Small intestine (tissue), 7 donors: Measurements from ENCODE around the gene PHACTR2. TPM values are rescaled to one million over a fixed set of nuclear protein-coding genes. Genes with fewer than 3 reads are reported as not detected.

Experiments used
- DNase-seq, 2 donors: peaks; one replicate each; pipeline versions ENCODE4 v3.0.0 to v3.0.0-alpha.2; 2013
- FAIRE-seq: peaks from 2 replicates; lab custom pipeline; 2012; peaks lifted over from hg19 to GRCh38; lab: Jason Lieb, UNC
- H3K27ac ChIP-seq, 3 donors: one replicate each; pipeline ENCODE4 v1.5.1; 2013; ENCODE audit warnings: low read length in 2 of 3, mild to moderate bottlenecking in 2 of 3, control low read depth in 1 of 3, inconsistent platforms in 1 of 3, low read depth in 1 of 3, moderate library complexity in 1 of 3
- H3K27me3 ChIP-seq, 3 donors: one replicate each; pipeline ENCODE4 v1.6.1; 2013; ENCODE audit warnings: low read length in 3 of 3, inconsistent platforms in 1 of 3; ENCODE audit not compliant: control insufficient read depth in 3 of 3, insufficient read depth in 3 of 3
- H3K36me3 ChIP-seq, 3 donors: one replicate each; pipeline ENCODE4 v1.6.1; 2013; ENCODE audit warnings: low read length in 3 of 3, inconsistent platforms in 1 of 3, low read depth in 1 of 3, mild to moderate bottlenecking in 1 of 3, moderate library complexity in 1 of 3; ENCODE audit not compliant: control insufficient read depth in 3 of 3, insufficient read depth in 2 of 3
- H3K4me1 ChIP-seq, 3 donors: one replicate each; pipeline ENCODE4 v1.6.1; 2013; ENCODE audit warnings: low read length in 2 of 3, inconsistent platforms in 1 of 3, low read depth in 1 of 3, mild to moderate bottlenecking in 1 of 3, moderate library complexity in 1 of 3; ENCODE audit not compliant: control insufficient read depth in 3 of 3, insufficient read depth in 2 of 3
- H3K4me3 ChIP-seq, 3 donors: one replicate each; pipeline ENCODE4 v1.5.1; 2013; ENCODE audit warnings: low read length in 3 of 3, control low read depth in 1 of 3, inconsistent platforms in 1 of 3, low read depth in 1 of 3, mild to moderate bottlenecking in 1 of 3, moderate library complexity in 1 of 3
- H3K9me3 ChIP-seq, 2 donors: one replicate each; pipeline ENCODE4 v1.6.1; 2013; ENCODE audit warnings: low read depth in 1 of 2, low read length in 1 of 2; ENCODE audit not compliant: control insufficient read depth in 2 of 2, insufficient read depth in 1 of 2
- WGBS, 3 donors: extraction: QIAGEN DNeasy Blood & Tissue Kit; methylation state at CpG; one replicate each; pipeline ENCODE4 v1.1.7; 2013; 5-methylcytosine and 5-hydroxymethylcytosine counted together
- polyA plus RNA-seq, 4 donors: library from polyadenylated mRNA; stranded (reverse) in 3 of 4; unstranded in 1 of 4; fragments of 200-250 nt in 3 of 4; fragments of 120-200 nt in 1 of 4; gene quantifications; one replicate each; pipeline versions ENCODE4 v1.2.1 to v1.2.3, GENCODE V29; 2013
- donor health status: healthy with polysubstance abuse.
- donor health status: control.
- donor health status: control.
- donor health status: Bipolar disorder and iron deficiency.
- donor health status: healthy.

The PHACTR2 gene
- polyA plus RNA-seq, 4 donors = 6.8 to 26.0 (median 8.6) TPM

DNA sequence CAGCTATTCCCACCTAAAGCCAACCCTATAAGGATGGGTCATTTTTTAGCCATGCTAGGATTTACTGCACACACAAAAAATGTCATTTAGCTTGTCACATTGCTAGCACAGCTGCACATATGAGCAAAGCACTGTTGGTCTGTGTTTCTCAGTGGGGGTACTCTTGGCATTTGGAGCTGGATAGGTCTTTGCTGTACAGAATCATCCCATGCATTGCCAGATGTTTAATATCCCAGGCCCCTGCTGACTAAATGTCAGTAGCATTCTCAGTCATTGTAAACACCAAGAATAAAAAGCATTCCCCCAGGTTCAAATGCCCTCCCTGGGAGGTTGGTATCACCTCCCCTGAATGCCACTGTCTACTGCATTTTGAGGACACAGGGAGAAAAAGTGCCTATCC lies 150.8 kb downstream of the PHACTR2 start:
- H3K36me3 ChIP-seq = peaks cover 0 to 7% (median 5%) of the 10 kb centered on the region in 3 donors
- H3K27ac ChIP-seq = no peak overlapping the region
- no peaks in the 10 kb centered on the region for H3K4me1 ChIP-seq
- FAIRE-seq (no peak), DNase-seq (no peak)
- no peaks in the 10 kb centered on the region for H3K9me3 ChIP-seq
- H3K27me3 ChIP-seq = no peaks in the 10 kb centered on the region
- H3K4me3 ChIP-seq = no peak overlapping the region

- H3K4me1 ChIP-seq = peaks cover 0 to 19% (median 3%) of the 10 kb centered on the region in 3 donors
- DNase-seq (peak in 1 of 2 donors; percentile 5), FAIRE-seq (no peak)
- WGBS, 3 donors = 64 to 84% (median 78%) methylated on average over 2 of the region's 2 CpGs
- no peaks in the 10 kb centered on the region for H3K36me3 ChIP-seq
- no peak overlapping the region for H3K4me3 ChIP-seq
- H3K27me3 ChIP-seq = no peaks in the 10 kb centered on the region
- no peak overlapping the region for H3K27ac ChIP-seq
- H3K9me3 ChIP-seq = peaks cover 0 to 3% of the 10 kb centered on the region in 2 donors
These were observed 158.4 kb downstream of the PHACTR2 start for GRCh38 chr6:143836150-143836549.

GRCh38 chr6:143838395-143838794 lies 160.6 kb downstream of the PHACTR2 start:
- Histone ChIP-seq H3K9me3 (peaks cover 0 to 7% of the 10 kb centered on the region in 2 donors), H3K4me3 (no peak overlapping the region), H3K36me3 (no peaks in the 10 kb centered on the region), H3K27me3 (no peaks in the 10 kb centered on the region), H3K27ac (peak overlapping the region in 2 of 3 donors; percentile 68 to 70), H3K4me1 (peaks cover 0 to 19% (median 3%) of the 10 kb centered on the region in 3 donors)
- DNase-seq (peak; percentile 94 to 97), FAIRE-seq (peak; percentile 70)
- 33 to 73% (median 55%) methylated on average over 5 of the region's 5 CpGs for WGBS, 3 donors

GRCh38 chr6:143839196-143839595 lies 161.4 kb downstream of the PHACTR2 start:
- 72 to 78% (median 77%) methylated on average over 4 of the region's 4 CpGs for WGBS, 3 donors
- Histone ChIP-seq H3K9me3 (peaks cover 0 to 7% of the 10 kb centered on the region in 2 donors), H3K4me3 (no peak overlapping the region), H3K36me3 (no peaks in the 10 kb centered on the region), H3K4me1 (peaks cover 2 to 19% (median 4%) of the 10 kb centered on the region in 3 donors), H3K27ac (peak overlapping the region in 2 of 3 donors; percentile 55 to 68), H3K27me3 (no peaks in the 10 kb centered on the region)
- DNase-seq (no peak), FAIRE-seq (no peak)

- no peaks in the 10 kb centered on the region for H3K27me3 ChIP-seq
- WGBS, 3 donors = 85 to 94% (median 89%) methylated on average over 6 of the region's 6 CpGs
- H3K9me3 ChIP-seq = peaks cover 0 to 7% of the 10 kb centered on the region in 2 donors
- H3K4me3 ChIP-seq = no peak overlapping the region
- DNase-seq = no peak
- H3K4me1 ChIP-seq = peaks cover 4 to 19% (median 5%) of the 10 kb centered on the region in 3 donors
- no peak for FAIRE-seq
- H3K36me3 ChIP-seq = peaks cover 0 to 7% (median 6%) of the 10 kb centered on the region in 3 donors
- no peak overlapping the region for H3K27ac ChIP-seq
These were observed 163.0 kb downstream of the PHACTR2 start for GRCh38 chr6:143840595-143841265.

- Histone ChIP-seq H3K27me3 (no peaks in the 10 kb centered on the region), H3K36me3 (peaks cover 8 to 13% (median 11%) of the 10 kb centered on the region in 3 donors), H3K4me3 (peak overlapping the region; percentile 50 to 95 (median 92)), H3K9me3 (peaks cover 0 to 7% of the 10 kb centered on the region in 2 donors), H3K4me1 (peaks cover 4 to 19% (median 5%) of the 10 kb centered on the region in 3 donors), H3K27ac (peak overlapping the region; percentile 92 to 97 (median 94))
- 29 to 51% (median 32%) methylated on average over 7 of the region's 7 CpGs for WGBS, 3 donors
- DNase-seq = peak in 1 of 2 donors; percentile 36
- FAIRE-seq = no peak
These were observed 164.7 kb downstream of the PHACTR2 start for GRCh38 chr6:143842461-143842901.

DNA sequence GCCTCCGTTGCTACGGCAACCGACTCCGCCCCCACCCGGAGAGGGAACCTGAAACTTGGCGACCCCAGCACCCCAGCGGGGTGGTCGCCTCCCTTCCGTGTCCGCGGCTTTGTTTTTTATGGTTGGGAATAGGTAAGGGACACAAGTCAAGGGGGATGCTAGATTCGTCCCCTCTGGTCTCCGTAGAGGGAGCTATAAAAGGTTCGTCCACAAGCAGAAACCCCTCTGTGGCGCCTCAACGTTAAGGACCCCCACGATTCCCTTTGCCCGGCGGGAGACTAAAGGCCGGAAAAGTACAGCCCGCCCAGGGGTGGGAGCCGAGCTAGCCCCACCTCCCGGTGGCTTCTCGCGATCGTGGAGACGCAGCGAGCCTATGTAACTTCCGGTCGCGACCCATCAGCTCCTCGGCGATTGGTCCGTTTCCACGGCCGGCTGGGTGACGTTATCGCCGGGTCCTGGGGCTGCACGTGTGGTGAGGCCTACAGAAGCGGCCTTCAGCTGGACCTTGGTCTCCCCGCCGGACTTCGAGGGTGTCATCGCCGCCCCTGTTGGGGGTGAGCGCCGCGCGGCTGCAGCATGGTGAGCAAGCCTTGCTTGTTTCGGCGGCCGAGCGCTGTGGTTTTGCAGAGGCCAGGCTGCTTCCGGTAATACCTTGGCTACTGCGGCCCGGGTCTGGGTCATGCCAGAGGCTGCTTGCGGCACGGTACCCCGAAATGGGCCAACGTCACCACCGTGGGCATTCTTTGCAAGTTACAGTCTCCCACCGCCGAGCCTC lies 165.3 kb downstream of the PHACTR2 start, which contains the start of gene LTV1:
Gene LTV1, plus strand, starts transcription at position 437 of the 775 bp plus-strand sequence. Its CDS starts 140 bp downstream, at position 577.
- FAIRE-seq (no peak), DNase-seq (peak; percentile 97 to 98)
- H3K4me3 ChIP-seq = peak within 1 kb of the TSS; percentile 87 to 95 (median 92)
- 0 to 1% (median 0%) methylated on average over 64 of the region's 64 CpGs for WGBS, 3 donors
- no peaks in the 10 kb centered on the region for H3K27me3 ChIP-seq
- peaks cover 0 to 7% of the 10 kb centered on the region in 2 donors for H3K9me3 ChIP-seq
- peaks cover 8 to 13% (median 11%) of the 10 kb centered on the region in 3 donors for H3K36me3 ChIP-seq
- peak within 1 kb of the TSS; percentile 92 to 97 (median 94) for H3K27ac ChIP-seq
- peaks cover 4 to 13% (median 5%) of the 10 kb centered on the region in 3 donors for H3K4me1 ChIP-seq

- DNase-seq (no peak), FAIRE-seq (no peak)
- Histone ChIP-seq H3K4me1 (peaks cover 4 to 10% (median 5%) of the 10 kb centered on the region in 3 donors), H3K27me3 (no peaks in the 10 kb centered on the region), H3K9me3 (peaks cover 0 to 7% of the 10 kb centered on the region in 2 donors), H3K4me3 (peak overlapping the region; percentile 87 to 95 (median 92)), H3K36me3 (peaks cover 8 to 18% (median 16%) of the 10 kb centered on the region in 3 donors), H3K27ac (peak overlapping the region; percentile 66 to 97 (median 94))
- WGBS, 3 donors = 0 to 1% (median 0%) methylated on average over 9 of the region's 9 CpGs
These were observed 165.9 kb downstream of the PHACTR2 start for GRCh38 chr6:143843677-143843999.
